Mesenchymal stem cell (in vitro differentiated cells and primary cell): ENCODE measurements around the gene MRPL54.

ENCODE experiments used
- DNase-seq: peaks from one replicate; pipeline ENCODE4 v3.0.0-alpha.2; 2013
- H2AFZ ChIP-seq: one replicate; pipeline ENCODE4 v1.6.1; 2013; ENCODE audit warnings: low read depth, mild to moderate bottlenecking, control low read depth, inconsistent platforms, low read length, moderate library complexity
- H2AK5ac ChIP-seq: 2 replicates; pipeline ENCODE4 v1.6.1; 2013; ENCODE audit warnings: low read length, moderate library complexity, mild to moderate bottlenecking, inconsistent platforms; ENCODE audit not compliant: severe bottlenecking
- H2BK120ac ChIP-seq: one replicate; pipeline ENCODE4 v1.6.1; 2013; ENCODE audit warnings: low read depth, mild to moderate bottlenecking, inconsistent platforms, low read length, moderate library complexity
- H2BK12ac ChIP-seq, 2 experiments: one replicate each; pipeline ENCODE4 v1.6.1; 2013; ENCODE audit warnings: inconsistent platforms in 2 of 2, low read length in 2 of 2, mild to moderate bottlenecking in 2 of 2, moderate library complexity in 2 of 2, control low read depth in 1 of 2
- H2BK15ac ChIP-seq: one replicate; pipeline ENCODE4 v1.6.1; 2013; ENCODE audit warnings: mild to moderate bottlenecking, low read depth, inconsistent platforms; ENCODE audit not compliant: poor library complexity, severe bottlenecking
- H2BK5ac ChIP-seq: 2 replicates; pipeline ENCODE4 v1.6.1; 2013; ENCODE audit warnings: low read depth, mild to moderate bottlenecking, low read length, control low read depth, inconsistent platforms; ENCODE audit not compliant: poor library complexity, severe bottlenecking
- H3K14ac ChIP-seq, 2 experiments: one replicate each; pipeline ENCODE4 v1.6.1; 2013; ENCODE audit warnings: inconsistent platforms in 2 of 2, low read length in 2 of 2, control low read depth in 1 of 2, mild to moderate bottlenecking in 1 of 2, moderate library complexity in 1 of 2
- H3K18ac ChIP-seq, 2 experiments: one replicate each; pipeline ENCODE4 v1.6.1; 2013; ENCODE audit warnings: inconsistent platforms in 2 of 2, low read length in 2 of 2, control low read depth in 1 of 2, low read depth in 1 of 2, mild to moderate bottlenecking in 1 of 2
- H3K23ac ChIP-seq, 2 experiments: one replicate each; pipeline ENCODE4 v1.6.1; 2013; ENCODE audit warnings: inconsistent platforms in 2 of 2, low read length in 2 of 2, mild to moderate bottlenecking in 2 of 2, moderate library complexity in 2 of 2, control low read depth in 1 of 2
- H3K27ac ChIP-seq: 2 replicates; pipeline ENCODE4 v1.5.1; 2013; ENCODE audit warnings: mild to moderate bottlenecking, moderate library complexity, low read length, control low read depth, inconsistent platforms; ENCODE audit not compliant: poor library complexity, severe bottlenecking
- H3K27me3 ChIP-seq, 2 experiments: 2 replicates each; pipeline versions ENCODE4 v1.6.1 to v1.7.0; 2013; ENCODE audit warnings: low read length in 2 of 2, mild to moderate bottlenecking in 2 of 2, moderate library complexity in 2 of 2, control low read depth in 1 of 2, inconsistent platforms in 1 of 2; ENCODE audit not compliant: control insufficient read depth in 1 of 2, insufficient read depth in 1 of 2
- H3K36me3 ChIP-seq, 2 experiments: 2 replicates each; pipeline versions ENCODE4 v1.6.1 to v1.7.0; 2013; ENCODE audit warnings: low read length in 2 of 2, control low read depth in 1 of 2, inconsistent platforms in 1 of 2, low read depth in 1 of 2, mild to moderate bottlenecking in 1 of 2; ENCODE audit not compliant: insufficient read depth in 2 of 2, control insufficient read depth in 1 of 2
- H3K4ac ChIP-seq, 2 experiments: one replicate each; pipeline ENCODE4 v1.6.1; 2013; ENCODE audit warnings: inconsistent platforms in 2 of 2, low read length in 2 of 2, mild to moderate bottlenecking in 2 of 2, moderate library complexity in 2 of 2, control low read depth in 1 of 2, low read depth in 1 of 2
- H3K4me1 ChIP-seq: 2 replicates; pipeline ENCODE4 v1.6.1; 2013; ENCODE audit warnings: low read depth, low read length, control low read depth; ENCODE audit not compliant: control insufficient read depth, insufficient read depth
- H3K4me2 ChIP-seq: 2 replicates; pipeline ENCODE4 v1.6.1; 2013; ENCODE audit warnings: low read length, mild to moderate bottlenecking, inconsistent platforms; ENCODE audit not compliant: poor library complexity, severe bottlenecking
- H3K4me3 ChIP-seq, 2 experiments: 2 replicates each; pipeline versions ENCODE4 v1.5.1 to v1.7.0; 2013; ENCODE audit warnings: low read length in 2 of 2, mild to moderate bottlenecking in 2 of 2, control low read depth in 1 of 2, low read depth in 1 of 2; ENCODE audit not compliant: insufficient read depth in 1 of 2
- H3K79me1 ChIP-seq: replicated peaks from 2 replicates; pipeline ENCODE4 v1.6.1; 2013; ENCODE audit warnings: mild to moderate bottlenecking, control low read depth, low read length, inconsistent platforms; ENCODE audit not compliant: poor library complexity, severe bottlenecking
- H3K9ac ChIP-seq: 2 replicates; pipeline ENCODE4 v1.7.0; 2013; ENCODE audit warnings: mild to moderate bottlenecking, low read length, moderate library complexity
- H3K9me3 ChIP-seq: 2 replicates; pipeline ENCODE4 v1.7.0; 2013; ENCODE audit warnings: mild to moderate bottlenecking, low read length; ENCODE audit not compliant: control insufficient read depth
- H4K8ac ChIP-seq: one replicate; pipeline ENCODE4 v1.6.1; 2013; ENCODE audit warnings: inconsistent platforms, mild to moderate bottlenecking, low read length, moderate library complexity
- H4K91ac ChIP-seq: one replicate; pipeline ENCODE4 v1.6.1; 2013; ENCODE audit warnings: mild to moderate bottlenecking, low read length, inconsistent platforms
- WGBS: methylation state at CpG from one replicate; pipeline ENCODE4 v1.1.7; 2013; ENCODE audit warnings: mixed read lengths; 5-methylcytosine and 5-hydroxymethylcytosine counted together

Gene MRPL54

GRCh38 chr19:3781603-3782002, 19.1 kb downstream of the MRPL54 start:
- no peaks in the 10 kb centered on the region for H3K36me3 ChIP-seq
- H3K4ac ChIP-seq = no peak overlapping the region
- H3K18ac ChIP-seq = no peak overlapping the region
- H2AFZ ChIP-seq = no peak overlapping the region
- no peak overlapping the region for H3K9ac ChIP-seq
- no peak overlapping the region for H3K27ac ChIP-seq
- H2AK5ac ChIP-seq = no peak overlapping the region
- no peak for DNase-seq
- peaks cover 10% of the 10 kb centered on the region for H3K4me1 ChIP-seq
- WGBS = 86% methylated on average over 2 of the region's 2 CpGs
- H3K4me2 ChIP-seq = no peak overlapping the region
- no peak overlapping the region for H4K91ac ChIP-seq
- peaks cover 20% of the 10 kb centered on the region for H3K9me3 ChIP-seq
- H2BK12ac ChIP-seq = no peak overlapping the region
- no peak overlapping the region for H4K8ac ChIP-seq
- H2BK120ac ChIP-seq = no peak overlapping the region
- no peak overlapping the region for H3K23ac ChIP-seq
- no peak overlapping the region for H2BK5ac ChIP-seq
- H3K14ac ChIP-seq = no peak overlapping the region
- no peaks in the 10 kb centered on the region for H3K79me1 ChIP-seq
- H3K27me3 ChIP-seq = peaks cover 19 to 24% of the 10 kb centered on the region in 2 experiments
- H3K4me3 ChIP-seq = no peak overlapping the region
- no peak overlapping the region for H2BK15ac ChIP-seq

- no peaks in the 10 kb centered on the region for H3K79me1 ChIP-seq
- no peak overlapping the region for H3K4me2 ChIP-seq
- H2BK5ac ChIP-seq = no peak overlapping the region
- peaks cover 24 to 30% of the 10 kb centered on the region in 2 experiments for H3K27me3 ChIP-seq
- H2BK15ac ChIP-seq = no peak overlapping the region
- 82% methylated on average over 1 of the region's 1 CpG for WGBS
- no peak overlapping the region for H2BK120ac ChIP-seq
- no peak overlapping the region for H4K8ac ChIP-seq
- no peak overlapping the region for H3K9ac ChIP-seq
- no peak overlapping the region for H3K18ac ChIP-seq
- no peak overlapping the region for H3K4ac ChIP-seq
- no peak overlapping the region for H4K91ac ChIP-seq
- peak overlapping the region in 1 of 2 experiments; percentile 33 for H3K4me3 ChIP-seq
- no peak overlapping the region for H3K14ac ChIP-seq
- H3K9me3 ChIP-seq = peaks cover 20% of the 10 kb centered on the region
- H3K4me1 ChIP-seq = peaks cover 10% of the 10 kb centered on the region
- no peak overlapping the region for H3K23ac ChIP-seq
- H2AK5ac ChIP-seq = no peak overlapping the region
- no peak for DNase-seq
- H2AFZ ChIP-seq = no peak overlapping the region
- H3K27ac ChIP-seq = no peak overlapping the region
- H2BK12ac ChIP-seq = no peak overlapping the region
- H3K36me3 ChIP-seq = no peaks in the 10 kb centered on the region
These were observed 19.8 kb downstream of the MRPL54 start for GRCh38 chr19:3782330-3782729.

- no peak overlapping the region for H2AK5ac ChIP-seq
- no peak overlapping the region for H2BK5ac ChIP-seq
- peaks cover 20% of the 10 kb centered on the region for H3K9me3 ChIP-seq
- peaks cover 24 to 30% of the 10 kb centered on the region in 2 experiments for H3K27me3 ChIP-seq
- no peaks in the 10 kb centered on the region for H3K79me1 ChIP-seq
- H4K91ac ChIP-seq = no peak overlapping the region
- H3K4me2 ChIP-seq = no peak overlapping the region
- no peak overlapping the region for H2BK12ac ChIP-seq
- no peak overlapping the region for H3K18ac ChIP-seq
- H2BK120ac ChIP-seq = no peak overlapping the region
- 89% methylated on average over 10 of the region's 13 CpGs for WGBS
- no peak overlapping the region for H4K8ac ChIP-seq
- no peak overlapping the region for H3K4me3 ChIP-seq
- H3K9ac ChIP-seq = no peak overlapping the region
- H3K4ac ChIP-seq = no peak overlapping the region
- DNase-seq = no peak
- no peak overlapping the region for H2AFZ ChIP-seq
- H3K27ac ChIP-seq = no peak overlapping the region
- H2BK15ac ChIP-seq = no peak overlapping the region
- H3K23ac ChIP-seq = no peak overlapping the region
- no peak overlapping the region for H3K14ac ChIP-seq
- H3K4me1 ChIP-seq = peaks cover 10% of the 10 kb centered on the region
- H3K36me3 ChIP-seq = no peaks in the 10 kb centered on the region
These were observed 20.4 kb downstream of the MRPL54 start for GRCh38 chr19:3782903-3783302.

- Histone ChIP-seq H4K8ac (no peak overlapping the region), H2AK5ac (no peak overlapping the region), H3K23ac (no peak overlapping the region), H3K4me3 (peak overlapping the region in 1 of 2 experiments; percentile 14), H4K91ac (no peak overlapping the region), H3K4ac (no peak overlapping the region), H2BK120ac (no peak overlapping the region), H2BK12ac (no peak overlapping the region), H3K27ac (no peak overlapping the region), H3K27me3 (peaks cover 24 to 35% of the 10 kb centered on the region in 2 experiments), H3K9ac (no peak overlapping the region), H3K14ac (no peak overlapping the region), H2AFZ (no peak overlapping the region), H3K18ac (no peak overlapping the region), H2BK15ac (no peak overlapping the region), H3K9me3 (peaks cover 20% of the 10 kb centered on the region), H3K36me3 (no peaks in the 10 kb centered on the region), H2BK5ac (no peak overlapping the region), H3K4me2 (no peak overlapping the region), H3K79me1 (no peaks in the 10 kb centered on the region), H3K4me1 (peaks cover 10% of the 10 kb centered on the region)
- DNase-seq = no peak
- 81% methylated on average over 46 of the region's 49 CpGs for WGBS
These were observed 21.4 kb downstream of the MRPL54 start for GRCh38 chr19:3783660-3784584.
